Suprapubic skin (tissue), 4 donors: ENCODE results near the gene PDE4B. TPM values are rescaled to one million over a fixed set of nuclear protein-coding genes. Genes with fewer than 3 reads are reported as not detected.

Source experiments
- DNase-seq, 2 donors: peaks; one replicate each; pipeline ENCODE4 v3.0.0-alpha.2; 2019; ENCODE audit warnings: low spot score in 2 of 2
- H3K27ac ChIP-seq: fragments of 200-600 bp; sonication (generic); one replicate; pipeline ENCODE4 v1.5.1; 2019
- H3K27me3 ChIP-seq: fragments of 200-600 bp; sonication (generic); one replicate; pipeline ENCODE4 v1.5.1; 2019
- H3K36me3 ChIP-seq: fragments of 200-600 bp; sonication (generic); one replicate; pipeline ENCODE4 v1.5.1; 2019
- H3K4me1 ChIP-seq: fragments of 200-600 bp; sonication (generic); one replicate; pipeline ENCODE4 v1.5.1; 2019
- H3K4me3 ChIP-seq: fragments of 200-600 bp; sonication (generic); one replicate; pipeline ENCODE4 v1.5.1; 2019; ENCODE audit warnings: mild to moderate bottlenecking
- H3K9me3 ChIP-seq: fragments of 200-600 bp; sonication (generic); one replicate; pipeline ENCODE4 v1.5.1; 2019
- EP300 ChIP-seq: sonication (generic); formaldehyde crosslinking; IDR thresholded peaks from one replicate; pipeline ENCODE4 v1.6.1; 2017; ENCODE audit warnings: antibody characterized with exemption
- POLR2A ChIP-seq, 2 donors: fragments of 450-650 bp; IDR thresholded peaks; one replicate each; pipeline ENCODE4 v1.6.1; 2017; ENCODE audit warnings: antibody characterized with exemption in 2 of 2, mild to moderate bottlenecking in 2 of 2, moderate library complexity in 2 of 2
- POLR2AphosphoS5 ChIP-seq, 3 donors: sonication (generic); formaldehyde crosslinking; IDR thresholded peaks; one replicate each; pipeline ENCODE4 v1.6.1; 2017; ENCODE audit warnings: antibody characterized with exemption in 3 of 3
- WGBS: methylation state at CpG from one replicate; pipeline ENCODE4 v1.1.5; 2018; 5-methylcytosine and 5-hydroxymethylcytosine counted together
- total RNA-seq, 4 donors: library from RNA; depleted of rRNA; stranded (reverse); fragments of >200 nt; gene quantifications; one replicate each; pipeline ENCODE4 v1.1.0, GENCODE V29; 2016
- TF ChIP-seq, protein P1 (sequence below), 2 donors: fragments of 200-600 bp in 1 of 2; fragments of 450-650 bp in 1 of 2; sonication (generic) in 1 of 2; IDR thresholded peaks; one replicate each; pipeline ENCODE4 v1.5.1; 2016 to 2019; ENCODE audit warnings: antibody characterized with exemption in 2 of 2, mild to moderate bottlenecking in 1 of 2, moderate library complexity in 1 of 2

Gene PDE4B
- total RNA-seq, 4 donors from 2014 or later: 14.2 to 27.6 (median 16.7) TPM

DNA sequence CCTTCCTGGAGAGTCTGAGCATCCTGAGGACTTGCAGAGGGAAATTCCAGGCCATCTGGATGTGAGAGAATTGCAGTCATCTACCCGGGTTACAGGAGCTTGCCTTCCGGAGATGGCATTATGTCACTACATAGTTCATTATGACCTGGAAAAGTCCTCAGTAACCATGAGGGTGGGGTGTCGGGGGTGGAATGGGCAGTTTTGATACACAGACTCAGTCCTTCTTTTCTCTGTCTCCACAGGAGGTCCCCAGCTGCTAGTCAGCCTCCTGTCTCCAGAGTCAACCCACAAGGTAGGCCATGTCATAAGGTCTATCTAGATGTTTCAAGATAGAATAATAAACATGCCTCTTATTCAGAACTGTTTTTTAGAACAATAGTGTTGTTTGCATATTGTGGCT lies 473.1 kb downstream of the PDE4B start:
- TF ChIP-seq POLR2A (IDR thresholded peaks at IDR 0.05) (no peak), EP300 (no peak), POLR2AphosphoS5 (IDR thresholded peaks at IDR 0.05) (no peak)
- TF ChIP-seq, protein P1, sequence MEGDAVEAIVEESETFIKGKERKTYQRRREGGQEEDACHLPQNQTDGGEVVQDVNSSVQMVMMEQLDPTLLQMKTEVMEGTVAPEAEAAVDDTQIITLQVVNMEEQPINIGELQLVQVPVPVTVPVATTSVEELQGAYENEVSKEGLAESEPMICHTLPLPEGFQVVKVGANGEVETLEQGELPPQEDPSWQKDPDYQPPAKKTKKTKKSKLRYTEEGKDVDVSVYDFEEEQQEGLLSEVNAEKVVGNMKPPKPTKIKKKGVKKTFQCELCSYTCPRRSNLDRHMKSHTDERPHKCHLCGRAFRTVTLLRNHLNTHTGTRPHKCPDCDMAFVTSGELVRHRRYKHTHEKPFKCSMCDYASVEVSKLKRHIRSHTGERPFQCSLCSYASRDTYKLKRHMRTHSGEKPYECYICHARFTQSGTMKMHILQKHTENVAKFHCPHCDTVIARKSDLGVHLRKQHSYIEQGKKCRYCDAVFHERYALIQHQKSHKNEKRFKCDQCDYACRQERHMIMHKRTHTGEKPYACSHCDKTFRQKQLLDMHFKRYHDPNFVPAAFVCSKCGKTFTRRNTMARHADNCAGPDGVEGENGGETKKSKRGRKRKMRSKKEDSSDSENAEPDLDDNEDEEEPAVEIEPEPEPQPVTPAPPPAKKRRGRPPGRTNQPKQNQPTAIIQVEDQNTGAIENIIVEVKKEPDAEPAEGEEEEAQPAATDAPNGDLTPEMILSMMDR (IDR thresholded peaks at IDR 0.05): no peak

DNA sequence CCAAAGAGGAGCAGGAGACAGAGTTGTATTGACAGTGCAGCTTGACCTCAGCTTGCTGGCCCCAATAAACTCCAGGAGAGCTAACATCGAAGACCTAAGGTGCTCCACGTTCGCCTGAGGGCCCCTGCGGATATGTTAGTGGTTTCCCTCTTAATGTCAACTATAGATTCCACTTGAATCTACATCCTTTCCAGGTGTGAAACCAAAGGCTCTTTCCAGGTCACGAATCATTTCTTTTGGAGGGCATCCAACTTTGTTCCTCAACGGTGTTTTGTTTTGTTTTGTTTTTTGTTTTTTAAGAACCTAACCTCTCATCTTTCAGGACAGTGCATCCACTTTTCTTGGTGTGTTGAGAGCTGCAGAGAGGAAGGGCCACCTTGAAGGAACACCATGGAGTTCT lies 473.7 kb downstream of the PDE4B start:
- no peak overlapping the region for H3K27ac ChIP-seq
- no peaks in the 10 kb centered on the region for H3K36me3 ChIP-seq
- H3K27me3 ChIP-seq: no peaks in the 10 kb centered on the region
- no peak for DNase-seq
- TF ChIP-seq EP300: no peak
- TF ChIP-seq POLR2A (IDR thresholded peaks at IDR 0.05): no peak
- TF ChIP-seq, protein P1 (IDR thresholded peaks at IDR 0.05): no peak
- TF ChIP-seq POLR2AphosphoS5 (IDR thresholded peaks at IDR 0.05): no peak
- no peaks in the 10 kb centered on the region for H3K9me3 ChIP-seq
- H3K4me1 ChIP-seq: peaks cover 28% of the 10 kb centered on the region
- 50% methylated on average over 6 of the region's 6 CpGs for WGBS
- H3K4me3 ChIP-seq: no peak overlapping the region

More for the DNA sequence above, 473.1 kb downstream of the PDE4B start:
- H3K27ac ChIP-seq: no peak overlapping the region
- no peaks in the 10 kb centered on the region for H3K27me3 ChIP-seq
- no peak for DNase-seq
- no peaks in the 10 kb centered on the region for H3K36me3 ChIP-seq
- H3K4me3 ChIP-seq: no peak overlapping the region
- H3K4me1 ChIP-seq: peaks cover 30% of the 10 kb centered on the region
- H3K9me3 ChIP-seq: no peaks in the 10 kb centered on the region
- WGBS: 100% methylated on average over 3 of the region's 3 CpGs

DNA sequence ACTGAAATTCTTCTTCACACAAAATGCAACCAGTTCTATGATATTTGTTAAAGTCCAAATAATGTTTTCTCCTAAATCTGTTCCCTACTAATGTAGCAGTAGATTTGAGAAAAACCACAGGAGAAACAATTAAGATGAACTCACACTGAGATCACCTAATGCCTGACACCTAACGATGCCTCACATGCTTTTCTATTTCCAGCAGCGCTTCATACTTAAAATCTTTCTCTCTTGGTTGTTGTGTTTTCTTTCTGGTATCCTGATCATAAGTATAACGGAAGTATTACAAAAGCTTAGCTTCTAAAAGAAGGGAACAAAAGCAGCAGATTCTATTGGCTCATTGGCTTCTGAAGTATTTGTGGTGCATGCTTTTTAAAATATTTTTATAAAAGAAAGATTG lies 474.1 kb downstream of the PDE4B start:
- no peak for TF ChIP-seq POLR2AphosphoS5 (IDR thresholded peaks at IDR 0.05)
- no peak for TF ChIP-seq EP300
- no peak for TF ChIP-seq POLR2A (IDR thresholded peaks at IDR 0.05)
- TF ChIP-seq, protein P1 (IDR thresholded peaks at IDR 0.05): no peak
- 85% methylated on average over 3 of the region's 3 CpGs for WGBS
- H3K4me1 ChIP-seq: peaks cover 28% of the 10 kb centered on the region
- no peak overlapping the region for H3K27ac ChIP-seq
- no peaks in the 10 kb centered on the region for H3K27me3 ChIP-seq
- no peaks in the 10 kb centered on the region for H3K36me3 ChIP-seq
- H3K4me3 ChIP-seq: no peak overlapping the region
- H3K9me3 ChIP-seq: no peaks in the 10 kb centered on the region
- DNase-seq: no peak

DNA sequence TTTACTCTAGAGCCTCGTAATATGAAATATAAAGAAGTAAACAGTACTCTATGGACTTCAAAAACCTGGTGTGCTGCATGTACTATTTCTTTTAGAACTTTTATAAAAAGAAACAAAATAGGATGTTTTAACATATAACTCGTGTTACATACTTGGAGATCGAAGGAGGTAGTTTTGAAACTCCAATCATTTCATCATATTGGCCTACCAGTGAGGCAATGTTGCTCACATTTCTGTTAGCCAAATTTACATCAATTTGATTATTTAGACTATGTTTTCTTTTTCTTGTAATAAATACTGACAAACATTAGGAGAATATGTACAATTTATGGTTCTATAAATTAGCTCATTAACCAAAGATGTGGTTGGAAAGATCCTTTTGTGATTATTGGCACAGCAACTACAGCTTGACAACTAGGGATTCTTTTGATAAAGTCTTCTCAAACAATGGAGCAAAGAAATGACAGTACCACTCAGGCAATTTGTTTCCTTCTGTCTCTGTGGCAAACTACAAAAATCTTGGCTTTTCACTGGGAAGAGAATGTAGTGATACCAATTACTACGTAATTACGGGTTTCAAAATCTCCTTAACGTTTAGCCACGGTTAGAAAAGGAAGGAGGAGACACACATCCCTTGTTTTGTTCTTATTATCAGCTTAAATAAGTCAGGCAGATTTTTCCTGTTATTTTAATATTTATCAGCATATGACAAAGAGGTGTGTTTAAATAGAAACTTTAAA lies 474.7 kb downstream of the PDE4B start:
- H3K27me3 ChIP-seq: no peaks in the 10 kb centered on the region
- peaks cover 30% of the 10 kb centered on the region for H3K4me1 ChIP-seq
- H3K36me3 ChIP-seq: no peaks in the 10 kb centered on the region
- DNase-seq: no peak
- H3K27ac ChIP-seq: no peak overlapping the region
- 73% methylated on average over 7 of the region's 7 CpGs for WGBS
- TF ChIP-seq EP300: no peak
- no peak for TF ChIP-seq POLR2AphosphoS5 (IDR thresholded peaks at IDR 0.05)
- TF ChIP-seq POLR2A (IDR thresholded peaks at IDR 0.05): no peak
- TF ChIP-seq, protein P1 (IDR thresholded peaks at IDR 0.05): no peak
- H3K4me3 ChIP-seq: no peak overlapping the region
- no peaks in the 10 kb centered on the region for H3K9me3 ChIP-seq

DNA sequence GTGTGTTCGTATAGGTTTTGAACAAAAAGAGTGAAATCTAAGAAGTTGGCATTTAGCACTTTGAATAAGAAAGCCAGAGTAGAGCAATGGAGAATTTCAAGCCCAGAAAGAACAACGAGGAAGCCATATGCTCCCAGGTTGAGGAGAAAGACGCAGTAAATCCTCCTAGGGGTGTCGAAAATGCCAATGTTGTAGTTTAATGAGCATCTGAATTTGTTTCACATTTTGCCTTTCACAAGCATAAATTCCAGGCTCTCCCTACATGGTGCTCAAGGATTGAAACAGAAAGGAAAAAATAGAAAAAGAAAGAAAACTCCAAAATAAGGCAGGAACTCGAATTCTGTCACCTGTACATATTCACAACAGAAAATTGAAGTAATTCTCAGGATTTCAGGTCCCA lies 476.5 kb downstream of the PDE4B start:
- Histone ChIP-seq H3K27me3 (no peaks in the 10 kb centered on the region), H3K4me3 (no peak overlapping the region), H3K4me1 (peaks cover 33% of the 10 kb centered on the region), H3K36me3 (no peaks in the 10 kb centered on the region), H3K9me3 (no peaks in the 10 kb centered on the region), H3K27ac (no peak overlapping the region)
- 72% methylated on average over 5 of the region's 5 CpGs for WGBS
- DNase-seq: no peak
- TF ChIP-seq POLR2AphosphoS5 (IDR thresholded peaks at IDR 0.05): no peak
- no peak for TF ChIP-seq POLR2A (IDR thresholded peaks at IDR 0.05)
